ENCODE results near the gene KIF13A.

The KIF13A gene

DNA sequence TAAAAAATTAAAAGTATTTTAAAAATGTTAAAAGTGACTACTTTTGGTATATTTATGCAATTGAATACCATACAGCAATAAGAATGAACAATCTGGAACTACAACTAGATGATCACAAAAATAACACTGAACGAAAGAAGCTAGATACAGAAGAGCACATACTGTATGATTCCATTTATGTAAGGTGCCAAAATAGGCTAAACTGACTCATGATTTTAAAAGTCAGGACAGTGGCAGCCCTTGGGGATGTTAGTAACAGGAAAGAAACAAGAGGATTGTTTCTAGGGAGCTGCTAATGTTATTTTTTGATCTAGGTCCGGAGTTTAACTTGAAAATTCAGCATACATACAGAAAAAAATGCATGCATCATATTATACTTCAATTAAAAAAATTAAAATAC, 42.3 kb downstream of the KIF13A start:
- H3K36me3 ChIP-seq (ENCODE audit: insufficient read depth, low read length): no peaks in the 10 kb centered on the region
- no peaks in the 10 kb centered on the region for H3K9me3 ChIP-seq (ENCODE audit: low read length)
- peaks cover 35% of the 10 kb centered on the region for H3K4me1 ChIP-seq (ENCODE audit: insufficient read depth, low read length)
- H3K4me3 ChIP-seq (ENCODE audit: low read depth in 1 of 2, low read length in 2 of 2): no peak overlapping the region
- no peaks in the 10 kb centered on the region for H3K27me3 ChIP-seq (ENCODE audit: control insufficient read depth in 1 of 2, insufficient read depth in 2 of 2, low read length in 2 of 2)
- H3K27ac ChIP-seq (ENCODE audit: low read depth, low read length): no peak overlapping the region
- H3K9ac ChIP-seq (ENCODE audit: low read length): no peak overlapping the region

- no peaks in the 10 kb centered on the region for H3K9me3 ChIP-seq (ENCODE audit: low read length)
- no peak overlapping the region for H3K4me3 ChIP-seq (ENCODE audit: low read depth in 1 of 2, low read length in 2 of 2)
- no peaks in the 10 kb centered on the region for H3K27me3 ChIP-seq (ENCODE audit: control insufficient read depth in 1 of 2, insufficient read depth in 2 of 2, low read length in 2 of 2)
- no peaks in the 10 kb centered on the region for H3K36me3 ChIP-seq (ENCODE audit: insufficient read depth, low read length)
- H3K9ac ChIP-seq (ENCODE audit: low read length): no peak overlapping the region
- peaks cover 30% of the 10 kb centered on the region for H3K4me1 ChIP-seq (ENCODE audit: insufficient read depth, low read length)
- H3K27ac ChIP-seq (ENCODE audit: low read depth, low read length): no peak overlapping the region
These were observed 46.1 kb downstream of the KIF13A start for GRCh38 chr6:17941318-17941717.

DNA sequence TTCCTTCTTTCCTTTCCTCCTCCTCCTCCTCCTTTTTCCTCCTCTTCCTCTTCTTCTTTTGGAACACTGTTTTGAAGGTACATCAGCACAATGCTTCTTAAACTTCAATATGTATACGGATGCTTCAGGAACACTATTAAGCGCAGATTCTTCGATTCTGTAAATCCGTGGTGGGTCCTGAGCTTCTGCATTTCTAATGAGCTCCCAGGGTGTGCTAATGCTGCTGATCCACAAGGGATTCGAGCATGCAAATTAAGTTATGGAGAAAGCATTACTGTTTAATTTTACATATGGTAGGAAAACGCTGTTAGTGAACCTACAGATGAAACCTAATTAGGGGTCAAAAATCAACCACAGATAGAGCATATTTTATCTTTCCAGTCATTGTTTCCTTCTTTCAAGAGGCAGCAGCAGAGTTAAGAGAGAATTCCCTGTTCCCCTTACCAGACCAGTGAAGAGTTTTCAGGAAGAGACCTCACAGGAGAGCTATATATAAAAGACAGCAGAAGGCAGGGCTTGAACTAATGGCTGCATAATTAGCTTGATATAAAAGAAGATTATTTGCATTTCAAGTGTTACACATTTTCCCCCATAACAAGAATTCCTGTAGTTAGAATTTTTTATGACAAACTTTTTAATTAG, 47.2 kb downstream of the KIF13A start:
- Histone ChIP-seq H3K36me3 (ENCODE audit: insufficient read depth, low read length) (no peaks in the 10 kb centered on the region), H3K9ac (ENCODE audit: low read length) (no peak overlapping the region), H3K9me3 (ENCODE audit: low read length) (no peaks in the 10 kb centered on the region), H3K27ac (ENCODE audit: low read depth, low read length) (no peak overlapping the region), H3K4me3 (ENCODE audit: low read depth in 1 of 2, low read length in 2 of 2) (no peak overlapping the region), H3K27me3 (ENCODE audit: control insufficient read depth in 1 of 2, insufficient read depth in 2 of 2, low read length in 2 of 2) (no peaks in the 10 kb centered on the region), H3K4me1 (ENCODE audit: insufficient read depth, low read length) (peaks cover 33% of the 10 kb centered on the region)

DNA sequence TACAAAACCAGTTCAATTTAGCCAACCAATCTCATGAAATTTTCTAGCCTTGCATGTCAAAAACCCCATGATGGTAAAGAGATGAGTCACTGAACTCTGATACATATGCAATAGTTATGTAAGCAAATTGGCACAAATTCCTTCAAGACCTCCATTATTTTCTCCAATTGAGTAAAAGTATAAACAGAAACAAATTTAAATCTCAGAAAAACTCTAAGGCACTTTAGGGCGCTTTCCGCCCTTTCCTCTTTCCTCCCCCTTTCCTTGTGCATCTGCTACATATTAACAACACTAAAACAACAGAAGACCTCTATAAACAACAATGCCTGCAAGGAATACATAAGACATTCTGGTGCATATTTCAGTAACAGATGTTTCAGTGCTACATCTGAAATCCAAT, 48.5 kb downstream of the KIF13A start:
- Histone ChIP-seq H3K9me3 (ENCODE audit: low read length) (no peaks in the 10 kb centered on the region), H3K4me1 (ENCODE audit: insufficient read depth, low read length) (peaks cover 33% of the 10 kb centered on the region), H3K36me3 (ENCODE audit: insufficient read depth, low read length) (no peaks in the 10 kb centered on the region), H3K9ac (ENCODE audit: low read length) (no peak overlapping the region), H3K27ac (ENCODE audit: low read depth, low read length) (no peak overlapping the region), H3K27me3 (ENCODE audit: control insufficient read depth in 1 of 2, insufficient read depth in 2 of 2, low read length in 2 of 2) (no peaks in the 10 kb centered on the region), H3K4me3 (ENCODE audit: low read depth in 1 of 2, low read length in 2 of 2) (no peak overlapping the region)

GRCh38 chr6:17935188-17936149, 52.0 kb downstream of the KIF13A start:
- Histone ChIP-seq H3K4me1 (ENCODE audit: insufficient read depth, low read length) (peaks cover 62% of the 10 kb centered on the region), H3K4me3 (ENCODE audit: low read depth in 1 of 2, low read length in 2 of 2) (no peak overlapping the region), H3K27me3 (ENCODE audit: control insufficient read depth in 1 of 2, insufficient read depth in 2 of 2, low read length in 2 of 2) (no peaks in the 10 kb centered on the region), H3K27ac (ENCODE audit: low read depth, low read length) (peak overlapping the region; percentile 14), H3K9me3 (ENCODE audit: low read length) (no peaks in the 10 kb centered on the region), H3K9ac (ENCODE audit: low read length) (no peak overlapping the region), H3K36me3 (ENCODE audit: insufficient read depth, low read length) (no peaks in the 10 kb centered on the region)

- peaks cover 76% of the 10 kb centered on the region for H3K4me1 ChIP-seq (ENCODE audit: insufficient read depth, low read length)
- H3K27ac ChIP-seq (ENCODE audit: low read depth, low read length): no peak overlapping the region
These were observed 53.7 kb downstream of the KIF13A start for GRCh38 chr6:17933716-17934115.

GRCh38 chr6:17932330-17932852, 55.0 kb downstream of the KIF13A start:
- Histone ChIP-seq H3K27ac (ENCODE audit: low read depth, low read length) (peak overlapping the region; percentile 40), H3K4me3 (ENCODE audit: low read depth in 1 of 2, low read length in 2 of 2) (no peak overlapping the region), H3K9ac (ENCODE audit: low read length) (peak overlapping the region; percentile 21), H3K9me3 (ENCODE audit: low read length) (no peaks in the 10 kb centered on the region), H3K27me3 (ENCODE audit: control insufficient read depth in 1 of 2, insufficient read depth in 2 of 2, low read length in 2 of 2) (no peaks in the 10 kb centered on the region), H3K4me1 (ENCODE audit: insufficient read depth, low read length) (peaks cover 89% of the 10 kb centered on the region), H3K36me3 (ENCODE audit: insufficient read depth, low read length) (no peaks in the 10 kb centered on the region)

More at GRCh38 chr6:17933716-17934115, 53.7 kb downstream of the KIF13A start:
- no peak overlapping the region for H3K9ac ChIP-seq (ENCODE audit: low read length)
- H3K27me3 ChIP-seq (ENCODE audit: control insufficient read depth in 1 of 2, insufficient read depth in 2 of 2, low read length in 2 of 2): no peaks in the 10 kb centered on the region
- no peaks in the 10 kb centered on the region for H3K36me3 ChIP-seq (ENCODE audit: insufficient read depth, low read length)
- H3K4me3 ChIP-seq (ENCODE audit: low read depth in 1 of 2, low read length in 2 of 2): no peak overlapping the region
- no peaks in the 10 kb centered on the region for H3K9me3 ChIP-seq (ENCODE audit: low read length)

- H3K27me3 ChIP-seq (ENCODE audit: control insufficient read depth in 1 of 2, insufficient read depth in 2 of 2, low read length in 2 of 2): no peaks in the 10 kb centered on the region
- no peaks in the 10 kb centered on the region for H3K36me3 ChIP-seq (ENCODE audit: insufficient read depth, low read length)
- H3K4me3 ChIP-seq (ENCODE audit: low read depth in 1 of 2, low read length in 2 of 2): no peak overlapping the region
- H3K4me1 ChIP-seq (ENCODE audit: insufficient read depth, low read length): peaks cover 80% of the 10 kb centered on the region
- no peak overlapping the region for H3K27ac ChIP-seq (ENCODE audit: low read depth, low read length)
- no peak overlapping the region for H3K9ac ChIP-seq (ENCODE audit: low read length)
- H3K9me3 ChIP-seq (ENCODE audit: low read length): no peaks in the 10 kb centered on the region
These were observed 56.2 kb downstream of the KIF13A start for GRCh38 chr6:17931227-17931626.

GRCh38 chr6:17930321-17930993, 57.0 kb downstream of the KIF13A start:
- Histone ChIP-seq H3K9me3 (ENCODE audit: low read length) (no peaks in the 10 kb centered on the region), H3K27me3 (ENCODE audit: control insufficient read depth in 1 of 2, insufficient read depth in 2 of 2, low read length in 2 of 2) (no peaks in the 10 kb centered on the region), H3K9ac (ENCODE audit: low read length) (no peak overlapping the region), H3K4me3 (ENCODE audit: low read depth in 1 of 2, low read length in 2 of 2) (no peak overlapping the region), H3K36me3 (ENCODE audit: insufficient read depth, low read length) (no peaks in the 10 kb centered on the region), H3K27ac (ENCODE audit: low read depth, low read length) (peak overlapping the region; percentile 8), H3K4me1 (ENCODE audit: insufficient read depth, low read length) (peaks cover 72% of the 10 kb centered on the region)

DNA sequence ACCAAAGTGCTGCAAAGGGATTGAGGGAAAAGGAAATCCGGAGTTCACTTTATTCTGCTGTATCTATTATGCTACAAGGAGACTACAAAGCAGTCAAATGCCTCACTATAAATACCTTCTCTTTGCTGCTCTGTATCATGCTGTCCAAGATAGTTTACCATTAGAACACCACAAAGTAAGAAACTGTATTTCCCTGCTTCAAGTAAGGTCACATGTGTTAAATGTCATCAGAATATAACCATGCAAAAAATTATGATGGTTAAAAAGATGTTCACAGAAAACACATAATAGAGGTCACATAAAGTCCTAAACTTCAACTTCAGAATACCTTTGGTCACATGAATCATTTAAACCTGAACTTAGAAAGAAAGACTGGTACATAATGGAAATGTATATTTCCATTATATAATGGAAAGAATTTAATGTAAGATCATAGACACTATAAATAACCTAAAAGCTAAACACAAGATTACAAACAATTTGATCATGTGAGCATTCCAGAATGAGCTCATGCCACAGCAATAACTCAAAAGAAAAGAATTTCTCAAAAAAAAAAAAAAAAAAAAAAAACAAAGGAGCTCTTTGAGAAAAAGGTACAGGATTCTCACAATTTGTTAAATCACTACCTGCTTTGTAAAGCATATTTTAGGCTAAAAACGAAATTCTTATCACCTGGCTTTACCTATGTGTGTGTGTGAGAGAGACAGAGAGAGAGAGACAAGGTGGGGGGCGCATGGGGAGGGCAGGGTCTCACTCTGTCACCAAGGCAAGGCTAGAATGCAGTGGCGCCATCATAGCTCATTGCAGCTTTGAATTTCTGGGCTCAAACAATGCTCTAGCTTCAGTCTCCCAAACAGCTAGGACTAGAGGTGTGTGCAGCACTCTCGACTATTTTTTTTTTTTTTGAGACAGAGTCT, 58.7 kb downstream of the KIF13A start:
- no peaks in the 10 kb centered on the region for H3K9me3 ChIP-seq (ENCODE audit: low read length)
- peak overlapping the region; percentile 31 for H3K27ac ChIP-seq (ENCODE audit: low read depth, low read length)
- H3K36me3 ChIP-seq (ENCODE audit: insufficient read depth, low read length): no peaks in the 10 kb centered on the region
- H3K4me1 ChIP-seq (ENCODE audit: insufficient read depth, low read length): peaks cover 58% of the 10 kb centered on the region
- no peak overlapping the region for H3K9ac ChIP-seq (ENCODE audit: low read length)
- no peak overlapping the region for H3K4me3 ChIP-seq (ENCODE audit: low read depth in 1 of 2, low read length in 2 of 2)
- no peaks in the 10 kb centered on the region for H3K27me3 ChIP-seq (ENCODE audit: control insufficient read depth in 1 of 2, insufficient read depth in 2 of 2, low read length in 2 of 2)
